AG04449 (cell line): ENCODE measurements around the gene SMARCA4.
"Not testable (repeated sequence)": the region's sequence is repeated elsewhere in the genome, so short reads cannot be mapped to it uniquely, and the experiment has no call there.

Experiments used
- CTCF ChIA-PET: fragments of 350-600 bp; formaldehyde crosslinking; extraction: SDS; loops from one replicate; lab custom pipeline; 2021; ENCODE audit warnings: antibody characterized with exemption; lab: Yijun Ruan, JAX
- POLR2A ChIA-PET: fragments of 400-600, 350-600 bp; formaldehyde crosslinking; extraction: SDS; loops from one replicate; lab custom pipeline; 2020; ENCODE audit warnings: antibody characterized with exemption, inconsistent platforms; lab: Yijun Ruan, JAX
- DNase-seq: peaks from one replicate; pipeline ENCODE4 v3.0.0-alpha.2; 2010; ENCODE audit warnings: low read depth, low spot score
- H3K4me3 ChIP-seq: 2 replicates; pipeline ENCODE4 v1.5.1; 2011; ENCODE audit warnings: low read depth, mild to moderate bottlenecking, control low read depth, low read length
- TF ChIP-seq, protein P1 (sequence below): IDR thresholded peaks from one replicate; pipeline ENCODE4 v1.5.1; 2011; ENCODE audit warnings: mild to moderate bottlenecking, moderate library complexity, low read length, control low read depth, inconsistent platforms; ENCODE audit not compliant: insufficient read depth; ENCODE audit errors: missing control alignments

The SMARCA4 gene

DNA sequence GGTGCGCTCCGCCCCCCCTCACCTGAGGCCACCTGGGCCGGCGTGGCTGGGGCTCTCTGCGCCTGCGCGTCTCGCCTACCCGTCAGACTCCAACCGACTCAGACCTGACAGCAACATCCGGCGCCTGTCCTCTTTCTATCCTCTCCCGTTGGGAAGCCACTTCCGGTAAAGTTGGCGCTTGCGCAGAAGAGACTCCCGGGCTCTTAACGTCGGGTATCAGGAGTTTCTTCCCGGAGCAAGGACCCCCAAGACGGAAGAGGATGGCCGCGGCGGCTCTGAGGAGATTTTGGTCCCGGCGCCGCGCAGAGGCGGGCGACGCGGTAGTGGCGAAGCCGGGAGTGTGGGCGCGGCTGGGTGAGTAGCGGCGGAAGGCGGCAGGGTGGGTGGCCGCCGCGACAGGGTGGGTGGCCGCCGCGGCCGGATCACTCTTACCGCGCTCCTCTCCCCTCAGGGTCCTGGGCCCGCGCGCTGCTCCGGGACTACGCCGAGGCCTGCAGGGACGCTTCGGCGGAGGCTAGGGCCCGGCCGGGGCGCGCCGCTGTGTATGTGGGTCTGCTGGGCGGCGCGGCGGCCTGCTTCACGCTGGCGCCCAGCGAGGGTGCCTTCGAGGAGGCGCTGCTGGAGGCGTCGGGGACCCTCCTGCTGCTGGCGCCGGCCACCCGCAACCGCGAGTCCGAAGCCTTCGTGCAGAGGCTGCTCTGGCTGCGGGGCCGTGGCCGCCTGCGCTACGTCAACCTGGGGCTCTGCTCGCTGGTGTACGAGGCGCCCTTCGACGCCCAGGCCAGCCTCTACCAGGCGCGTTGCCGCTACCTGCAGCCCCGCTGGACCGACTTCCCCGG is 32.0 kb upstream of the SMARCA4 start, which contains the start of the genes TIMM29 and YIPF2:
TSS of gene TIMM29 (plus strand) at position 249 of the 839 bp plus-strand sequence. CDS start at position 261, 12 bp downstream.
TSS of gene YIPF2 (minus strand) at position 77 of the 839 bp plus-strand sequence. CDS start 229 bp downstream, outside the sequence.
- H3K4me3 ChIP-seq = peak within 1 kb of the TSS; percentile 90
- TF ChIP-seq, protein P1, sequence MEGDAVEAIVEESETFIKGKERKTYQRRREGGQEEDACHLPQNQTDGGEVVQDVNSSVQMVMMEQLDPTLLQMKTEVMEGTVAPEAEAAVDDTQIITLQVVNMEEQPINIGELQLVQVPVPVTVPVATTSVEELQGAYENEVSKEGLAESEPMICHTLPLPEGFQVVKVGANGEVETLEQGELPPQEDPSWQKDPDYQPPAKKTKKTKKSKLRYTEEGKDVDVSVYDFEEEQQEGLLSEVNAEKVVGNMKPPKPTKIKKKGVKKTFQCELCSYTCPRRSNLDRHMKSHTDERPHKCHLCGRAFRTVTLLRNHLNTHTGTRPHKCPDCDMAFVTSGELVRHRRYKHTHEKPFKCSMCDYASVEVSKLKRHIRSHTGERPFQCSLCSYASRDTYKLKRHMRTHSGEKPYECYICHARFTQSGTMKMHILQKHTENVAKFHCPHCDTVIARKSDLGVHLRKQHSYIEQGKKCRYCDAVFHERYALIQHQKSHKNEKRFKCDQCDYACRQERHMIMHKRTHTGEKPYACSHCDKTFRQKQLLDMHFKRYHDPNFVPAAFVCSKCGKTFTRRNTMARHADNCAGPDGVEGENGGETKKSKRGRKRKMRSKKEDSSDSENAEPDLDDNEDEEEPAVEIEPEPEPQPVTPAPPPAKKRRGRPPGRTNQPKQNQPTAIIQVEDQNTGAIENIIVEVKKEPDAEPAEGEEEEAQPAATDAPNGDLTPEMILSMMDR = no peak
- ChIA-PET CTCF (interaction anchor here (0.8 to 6.4 kb wide), 8 partner anchors 10 to 64 kb away, joined by 3 to 73 read pairs (median 6); no protein-coding TSS in a partner anchor), POLR2A (no interaction called here)
- DNase-seq = peak; percentile 88

DNA sequence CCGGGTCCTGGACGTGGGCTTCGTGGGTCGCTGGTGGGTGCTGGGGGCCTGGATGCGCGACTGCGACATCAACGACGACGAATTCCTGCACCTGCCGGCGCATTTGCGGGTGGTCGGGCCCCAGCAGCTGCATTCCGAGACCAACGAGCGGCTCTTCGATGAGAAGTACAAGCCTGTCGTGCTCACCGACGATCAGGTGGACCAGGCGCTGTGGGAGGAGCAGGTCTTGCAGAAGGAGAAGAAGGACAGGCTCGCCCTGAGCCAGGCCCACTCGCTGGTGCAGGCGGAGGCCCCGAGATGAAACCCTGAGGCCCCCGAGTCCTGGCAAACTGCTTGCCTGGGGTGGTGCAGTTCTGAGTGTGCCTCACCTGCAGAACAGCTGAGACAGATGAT is 31.4 kb upstream of the SMARCA4 start:
- ChIA-PET CTCF (interaction anchor here (0.8 to 6.4 kb wide), 7 partner anchors 10 to 212 kb away, joined by 3 to 73 read pairs (median 4); no protein-coding TSS in a partner anchor), POLR2A (no interaction called here)
- TF ChIP-seq, protein P1 = no peak
- DNase-seq = no peak
- H3K4me3 ChIP-seq = peak overlapping the region; percentile 90

DNA sequence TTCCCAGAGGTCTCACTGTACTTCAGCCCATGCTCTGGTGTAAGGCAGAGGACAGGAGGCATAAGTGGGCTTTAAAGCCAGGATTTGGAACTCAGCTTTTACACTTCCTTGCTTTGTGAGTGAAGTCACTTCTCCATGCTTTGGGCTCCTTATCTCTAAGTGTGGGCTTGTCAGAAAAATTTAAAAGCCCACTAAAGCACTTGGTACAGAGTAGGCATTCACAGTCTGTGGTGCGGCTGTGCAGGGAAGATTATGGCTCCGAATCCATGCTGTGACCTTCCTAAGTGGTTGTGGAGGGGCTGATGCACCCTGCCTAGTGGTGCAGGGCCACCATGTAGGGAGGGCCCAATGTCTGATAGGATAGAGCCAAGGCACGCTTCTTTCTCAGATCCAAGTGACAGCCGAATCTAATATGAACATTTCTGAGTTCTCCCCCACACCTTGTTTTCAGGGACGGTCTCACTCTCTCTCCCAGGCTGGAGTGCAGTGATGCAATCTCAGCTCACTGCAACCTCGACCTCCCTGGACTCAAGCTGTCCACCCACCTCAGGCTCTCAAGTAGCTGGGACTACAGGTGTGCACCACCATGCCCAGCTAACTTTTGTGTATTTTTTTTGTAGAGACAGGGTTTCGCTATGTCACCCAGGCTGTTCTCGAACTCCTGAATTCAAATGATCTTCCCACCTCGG is 25.3 kb upstream of the SMARCA4 start:
- no peak for DNase-seq
- CTCF ChIA-PET = interaction anchor here (0.8 to 6.4 kb wide), 28 partner anchors 7 to 204 kb away, joined by 3 to 73 read pairs (median 7); partner anchors contain the start of gene LDLR
- POLR2A ChIA-PET = interaction anchor here (0.6 kb wide), 1 partner anchor 273 kb away, joined by 7 read pairs; no protein-coding TSS in a partner anchor
- no peak overlapping the region for H3K4me3 ChIP-seq
- TF ChIP-seq, protein P1 = no peak

DNA sequence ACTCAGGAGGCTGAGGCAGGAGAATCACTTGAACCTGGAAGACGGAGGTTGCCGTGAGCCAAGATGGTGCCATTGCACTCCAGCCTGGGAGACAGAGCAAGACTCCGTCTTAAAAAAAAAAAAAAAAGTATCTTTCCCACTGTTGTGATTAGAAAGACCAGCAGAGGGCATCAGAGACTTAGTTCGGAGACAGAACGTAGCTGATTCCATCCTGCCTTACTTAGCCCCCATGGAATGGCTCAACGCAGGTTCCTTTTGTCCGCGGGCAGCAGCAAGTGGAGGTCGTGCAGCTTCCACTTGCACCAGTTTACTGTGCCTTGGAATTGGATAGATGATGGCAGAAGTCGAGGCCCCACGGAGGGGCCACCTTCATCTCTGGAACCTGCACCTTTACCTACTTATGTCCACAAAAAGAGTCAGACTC is 24.2 kb upstream of the SMARCA4 start:
- no peak overlapping the region for H3K4me3 ChIP-seq
- ChIA-PET CTCF (interaction anchor here (0.6 to 3.9 kb wide), 40 partner anchors 8 to 203 kb away, joined by 3 to 23 read pairs (median 6); partner anchors contain the start of gene LDLR), POLR2A (no interaction called here)
- TF ChIP-seq, protein P1 = peak; percentile 62
- DNase-seq = peak; percentile 19

DNA sequence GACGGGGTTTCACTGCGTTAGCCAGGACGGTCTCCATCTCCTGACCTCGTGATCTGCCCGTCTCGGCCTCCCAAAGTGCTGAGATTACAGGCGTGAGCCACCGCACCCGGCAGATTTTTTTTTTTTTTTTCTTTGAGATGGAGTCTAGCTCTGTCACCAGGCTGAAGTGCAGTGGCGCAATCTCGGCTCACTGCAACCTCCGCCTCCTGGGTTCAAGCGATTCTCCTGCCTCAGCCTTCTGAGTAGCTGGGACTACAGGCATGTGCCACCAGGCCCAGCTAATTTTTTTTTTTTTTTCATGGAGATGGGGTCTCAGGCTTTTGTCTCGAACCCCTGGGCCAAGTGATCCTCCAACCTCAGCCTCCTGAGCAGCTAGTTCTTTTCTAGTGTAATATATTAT is 19.2 kb upstream of the SMARCA4 start:
- ChIA-PET POLR2A (interaction anchor here (1.0 kb wide), 1 partner anchor 213 kb away, joined by 3 read pairs; no protein-coding TSS in a partner anchor), CTCF (interaction anchor here (0.7 to 5.4 kb wide), 31 partner anchors 9 to 263 kb away, joined by 3 to 73 read pairs (median 6); partner anchors contain the start of genes LDLR and SMARCA4)
- not testable (repeated sequence) for H3K4me3 ChIP-seq, DNase-seq

DNA sequence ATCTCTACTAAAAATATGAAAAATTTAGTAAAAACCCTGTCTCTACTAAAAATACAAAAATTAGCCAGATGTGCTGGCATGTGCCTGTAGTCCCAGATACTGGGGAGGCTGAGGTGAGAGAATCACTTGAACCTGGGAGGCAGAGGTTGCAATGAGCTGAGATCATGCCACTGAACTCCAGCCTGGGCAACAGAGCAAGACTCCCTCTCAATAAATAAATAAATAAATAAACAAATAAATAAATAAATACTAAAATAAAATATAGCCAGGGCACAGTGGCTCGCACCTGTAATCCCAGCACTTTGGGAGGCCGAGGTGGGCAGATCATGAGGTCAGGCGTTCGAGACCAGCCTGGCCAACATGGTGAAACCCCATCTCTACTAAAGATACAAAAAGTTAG is 17.4 kb upstream of the SMARCA4 start:
- POLR2A ChIA-PET, DNase-seq: not testable (repeated sequence)
- CTCF ChIA-PET = interaction anchor here (1.4 to 5.4 kb wide), 6 partner anchors 8 to 183 kb away, joined by 3 to 73 read pairs (median 24); no protein-coding TSS in a partner anchor

More for the DNA sequence above, 17.4 kb upstream of the SMARCA4 start:
- H3K4me3 ChIP-seq = not testable (repeated sequence)
